Measurements from ENCODE around the gene SLC51A. TPM values are rescaled to one million over a fixed set of nuclear protein-coding genes. Genes with fewer than 3 reads are reported as not detected.

Gene SLC51A
- total RNA-seq, 1 donor from 2014 or later, result not detected

DNA sequence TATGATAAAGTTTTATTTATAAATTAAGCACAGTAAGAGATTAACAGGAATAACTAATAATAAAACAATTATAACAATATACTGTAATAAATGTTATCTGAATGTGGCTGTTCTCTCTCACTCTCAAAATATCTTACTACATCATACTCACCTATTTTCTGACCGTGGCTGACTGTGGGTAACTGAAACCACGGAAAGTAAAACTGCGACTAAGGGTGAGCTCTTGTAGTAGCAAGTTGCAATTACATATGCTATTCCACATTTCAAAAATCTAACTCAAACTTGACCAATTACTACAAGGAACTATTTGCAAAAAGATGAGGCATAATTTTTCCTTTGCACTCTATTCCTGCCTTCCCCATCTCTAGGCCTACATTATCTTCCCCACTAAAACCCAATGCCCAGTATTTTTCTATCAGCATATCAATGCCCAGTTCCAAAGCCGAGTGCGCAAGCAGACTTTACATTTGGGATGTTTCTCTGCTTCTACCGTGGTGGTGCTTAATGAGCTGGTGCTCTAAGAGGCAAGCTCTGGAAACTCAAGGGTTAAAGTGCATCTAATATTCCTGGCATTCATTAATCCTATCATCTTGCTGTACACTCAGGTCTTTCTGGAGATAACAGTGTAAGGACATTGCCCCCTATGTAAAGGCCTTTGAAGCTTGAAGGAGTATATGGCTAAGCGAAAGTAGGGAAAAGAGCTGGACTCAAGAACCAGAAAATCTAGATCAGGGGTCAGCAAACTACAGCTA lies 64.5 kb downstream of the SLC51A start:
- intact Hi-C loops (cut with micrococcal nuclease), result no loop called here

DNA sequence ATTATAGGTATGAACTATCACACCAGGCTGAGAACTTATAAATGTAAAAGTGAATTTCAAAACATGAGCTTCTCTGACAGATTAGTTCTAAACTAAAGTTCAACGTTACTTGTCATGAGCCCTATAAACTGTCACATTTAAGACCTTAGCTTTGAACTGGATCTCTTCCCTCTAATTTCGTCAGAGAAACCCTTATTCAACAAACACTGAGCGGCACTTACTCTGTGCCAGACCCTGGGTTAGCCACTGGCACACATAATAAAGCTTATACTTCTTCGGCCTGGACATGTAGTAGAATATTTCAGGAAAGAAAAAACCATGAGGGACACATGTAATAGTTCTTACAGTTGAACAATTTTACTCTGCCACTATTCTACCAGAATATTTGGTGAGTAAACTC lies 65.6 kb downstream of the SLC51A start:
- intact Hi-C loops (cut with micrococcal nuclease), result no loop called here

Other genes with a start within 250 kb of the SLC51A start
- gene TFRC, start 134.4 kb upstream of the SLC51A start, total RNA-seq, result 408 and 413 TPM in 2 replicates
- not detected in 2 replicates for gene ZDHHC19, start 5.1 kb upstream of the SLC51A start, total RNA-seq
- gene PCYT1A, start 71.2 kb downstream of the SLC51A start, total RNA-seq, result 76.4 and 77.1 TPM in 2 replicates
- gene DYNLT2B, start 101.7 kb downstream of the SLC51A start, total RNA-seq, result 19.8 and 20.4 TPM in 2 replicates
- gene TM4SF19, start 121.9 kb downstream of the SLC51A start, total RNA-seq, result not detected in 2 replicates
- 47.9 and 49.7 TPM in 2 replicates for gene UBXN7, start 215.9 kb downstream of the SLC51A start, total RNA-seq